BLaER1 (cell line): ENCODE results near the gene MYADML2.

Experiments used
- H3K27ac ChIP-seq: shearing (Covaris generic); formaldehyde crosslinking; 2 replicates; pipeline ENCODE4 v1.8.1; 2022
- H3K27me3 ChIP-seq: shearing (Covaris generic); formaldehyde crosslinking; 2 replicates; pipeline ENCODE4 v1.8.1; 2022
- H3K36me3 ChIP-seq: shearing (Covaris generic); formaldehyde crosslinking; 2 replicates; pipeline ENCODE4 v1.8.1; 2022
- H3K4me1 ChIP-seq: shearing (Covaris generic); formaldehyde crosslinking; 2 replicates; pipeline ENCODE4 v1.8.1; 2022
- H3K4me2 ChIP-seq: shearing (Covaris generic); formaldehyde crosslinking; 2 replicates; pipeline ENCODE4 v1.8.1; 2022
- H3K4me3 ChIP-seq: shearing (Covaris generic); formaldehyde crosslinking; 2 replicates; pipeline ENCODE4 v1.8.1; 2022
- H3K9ac ChIP-seq: shearing (Covaris generic); formaldehyde crosslinking; 2 replicates; pipeline ENCODE4 v1.8.1; 2022
- H3K9me3 ChIP-seq: shearing (Covaris generic); formaldehyde crosslinking; 2 replicates; pipeline ENCODE4 v1.8.1; 2022
- H4K20me1 ChIP-seq: shearing (Covaris generic); formaldehyde crosslinking; 2 replicates; pipeline ENCODE4 v1.8.1; 2022
- Cebpa-rat ChIP-seq: shearing (Covaris generic); IDR thresholded peaks from 2 replicates; pipeline ENCODE4 v1.8.1; 2022

Gene MYADML2

GRCh38 chr17:81900181-81900820 is 46.7 kb downstream of the MYADML2 start:
- Histone ChIP-seq H3K4me3 (no peak overlapping the region), H3K27me3 (peaks cover 43% of the 10 kb centered on the region), H4K20me1 (peaks cover 76% of the 10 kb centered on the region), H3K9me3 (no peaks in the 10 kb centered on the region), H3K36me3 (peaks cover 88% of the 10 kb centered on the region), H3K9ac (no peak overlapping the region), H3K4me1 (peaks cover 33% of the 10 kb centered on the region), H3K4me2 (no peak overlapping the region), H3K27ac (no peak overlapping the region)
- no peak for TF ChIP-seq Cebpa-rat

DNA sequence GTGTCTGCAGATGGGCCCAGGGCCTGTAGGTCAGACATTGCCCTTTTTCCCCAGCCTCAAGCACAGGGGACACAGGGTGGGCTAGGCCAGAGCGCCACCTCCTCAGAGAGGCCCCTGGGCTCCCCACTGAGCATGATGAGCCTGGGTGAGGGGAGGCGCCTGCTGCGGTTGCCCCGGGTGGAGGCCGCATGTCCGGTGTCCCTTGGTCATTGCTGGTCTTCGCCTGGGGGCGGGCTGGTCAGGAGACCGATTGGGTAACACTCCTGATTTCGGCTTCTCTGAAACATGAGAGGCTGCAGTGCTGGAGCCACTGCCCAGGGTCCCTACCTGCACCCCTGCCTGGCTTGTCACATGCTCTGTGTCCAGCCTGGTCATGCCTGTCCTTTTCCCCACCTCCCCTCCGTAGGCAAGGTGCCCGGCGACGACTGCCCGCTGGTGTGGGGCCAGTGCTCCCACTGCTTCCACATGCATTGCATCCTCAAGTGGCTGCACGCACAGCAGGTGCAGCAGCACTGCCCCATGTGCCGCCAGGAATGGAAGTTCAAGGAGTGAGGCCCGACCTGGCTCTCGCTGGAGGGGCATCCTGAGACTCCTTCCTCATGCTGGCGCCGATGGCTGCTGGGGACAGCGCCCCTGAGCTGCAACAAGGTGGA is 47.4 kb downstream of the MYADML2 start:
- no peak overlapping the region for H3K27ac ChIP-seq
- H3K9ac ChIP-seq, result no peak overlapping the region
- peaks cover 72% of the 10 kb centered on the region for H4K20me1 ChIP-seq
- no peaks in the 10 kb centered on the region for H3K9me3 ChIP-seq
- H3K4me3 ChIP-seq, result no peak overlapping the region
- TF ChIP-seq Cebpa-rat, result no peak
- H3K4me2 ChIP-seq, result no peak overlapping the region
- H3K4me1 ChIP-seq, result peaks cover 28% of the 10 kb centered on the region
- H3K36me3 ChIP-seq, result peaks cover 90% of the 10 kb centered on the region
- H3K27me3 ChIP-seq, result peaks cover 43% of the 10 kb centered on the region

GRCh38 chr17:81898885-81899284 is 48.1 kb downstream of the MYADML2 start:
- no peak for TF ChIP-seq Cebpa-rat
- Histone ChIP-seq H3K27ac (no peak overlapping the region), H4K20me1 (peaks cover 71% of the 10 kb centered on the region), H3K4me2 (no peak overlapping the region), H3K9me3 (no peaks in the 10 kb centered on the region), H3K27me3 (peaks cover 38% of the 10 kb centered on the region), H3K4me1 (peaks cover 29% of the 10 kb centered on the region), H3K9ac (no peak overlapping the region), H3K36me3 (peaks cover 88% of the 10 kb centered on the region), H3K4me3 (no peak overlapping the region)

GRCh38 chr17:81898029-81898866 is 48.8 kb downstream of the MYADML2 start:
- peaks cover 64% of the 10 kb centered on the region for H4K20me1 ChIP-seq
- H3K27me3 ChIP-seq, result peaks cover 31% of the 10 kb centered on the region
- peaks cover 81% of the 10 kb centered on the region for H3K36me3 ChIP-seq
- no peak for TF ChIP-seq Cebpa-rat
- H3K4me1 ChIP-seq, result peaks cover 29% of the 10 kb centered on the region
- no peak overlapping the region for H3K4me2 ChIP-seq
- no peak overlapping the region for H3K9ac ChIP-seq
- no peak overlapping the region for H3K4me3 ChIP-seq
- H3K27ac ChIP-seq, result no peak overlapping the region
- no peaks in the 10 kb centered on the region for H3K9me3 ChIP-seq

- Histone ChIP-seq H3K9me3 (no peaks in the 10 kb centered on the region), H3K36me3 (peaks cover 65% of the 10 kb centered on the region), H3K27ac (no peak overlapping the region), H3K4me3 (no peak overlapping the region), H3K27me3 (peaks cover 3% of the 10 kb centered on the region), H3K9ac (no peak overlapping the region), H3K4me1 (peaks cover 31% of the 10 kb centered on the region), H3K4me2 (no peak overlapping the region), H4K20me1 (peaks cover 40% of the 10 kb centered on the region)
- no peak for TF ChIP-seq Cebpa-rat
These were observed 51.6 kb downstream of the MYADML2 start for GRCh38 chr17:81895400-81895799.

- Histone ChIP-seq H4K20me1 (peaks cover 55% of the 10 kb centered on the region), H3K4me3 (peak overlapping the region; percentile 97), H3K27me3 (no peaks in the 10 kb centered on the region), H3K4me1 (peaks cover 43% of the 10 kb centered on the region), H3K27ac (peak overlapping the region; percentile 98), H3K9ac (peak overlapping the region; percentile 98), H3K36me3 (peaks cover 65% of the 10 kb centered on the region), H3K9me3 (no peaks in the 10 kb centered on the region), H3K4me2 (no peak overlapping the region)
- TF ChIP-seq Cebpa-rat, result no peak
These were observed 55.8 kb downstream of the MYADML2 start for GRCh38 chr17:81891303-81891552.

DNA sequence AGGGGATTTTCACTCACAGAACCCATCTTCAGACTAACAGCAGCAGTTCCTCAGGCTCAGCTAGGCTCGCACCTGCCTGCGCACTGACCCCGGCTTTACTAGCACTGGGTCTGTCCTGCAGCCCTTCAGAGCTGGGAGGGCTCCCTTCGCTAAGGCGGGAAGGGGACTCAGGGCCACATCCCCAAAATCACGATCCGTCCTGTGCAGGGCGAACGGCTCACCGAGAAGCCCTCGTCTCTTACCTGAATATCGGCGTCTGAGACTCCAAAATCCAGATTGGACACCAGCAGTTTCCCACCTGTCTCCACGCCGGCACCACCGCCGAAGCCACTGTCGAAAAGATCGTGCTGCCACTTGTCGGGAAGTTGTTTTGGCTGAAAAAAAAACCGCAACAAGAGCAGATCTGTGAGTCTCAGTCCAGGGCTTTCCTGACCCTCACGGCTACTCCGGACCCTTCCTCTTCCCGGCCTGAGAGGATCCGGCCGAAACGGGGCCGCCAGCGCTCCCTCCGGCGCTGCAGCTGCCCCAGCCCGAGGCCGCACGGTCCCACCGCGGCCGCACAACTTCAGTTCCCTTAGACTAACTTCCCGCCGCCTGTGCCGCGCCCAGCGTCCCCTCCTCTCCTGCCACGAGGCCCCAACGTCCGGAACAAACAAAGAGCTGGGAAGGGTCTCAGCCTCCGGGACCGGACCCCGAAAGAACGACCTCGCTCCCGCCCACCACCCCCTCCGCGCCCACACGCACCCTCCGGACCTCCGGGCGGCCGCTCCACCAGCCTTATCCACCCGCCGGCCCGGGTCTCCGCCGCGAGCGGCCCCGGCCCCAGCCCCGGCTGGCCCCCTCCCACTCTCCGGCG is 56.4 kb downstream of the MYADML2 start:
- peaks cover 61% of the 10 kb centered on the region for H4K20me1 ChIP-seq
- peaks cover 65% of the 10 kb centered on the region for H3K36me3 ChIP-seq
- H3K27me3 ChIP-seq, result no peaks in the 10 kb centered on the region
- no peaks in the 10 kb centered on the region for H3K9me3 ChIP-seq
- H3K4me3 ChIP-seq, result peak overlapping the region; percentile 97
- TF ChIP-seq Cebpa-rat, result no peak
- H3K27ac ChIP-seq, result peak overlapping the region; percentile 98
- peak overlapping the region; percentile 98 for H3K4me2 ChIP-seq
- H3K9ac ChIP-seq, result peak overlapping the region; percentile 98
- peaks cover 43% of the 10 kb centered on the region for H3K4me1 ChIP-seq
